ENCODE results near the gene WLS. TPM values are rescaled to one million over a fixed set of nuclear protein-coding genes. Genes with fewer than 3 reads are reported as not detected.

Gene WLS
- total and polyA plus RNA-seq, 10 of the 15 experiments (the other 5 are each of a cell fraction or from before 2014, with no cell fraction given) = 0.04 to 0.36 TPM; not detected in 8

GRCh38 chr1:68142036-68142435 is 90.3 kb downstream of the WLS start (continued):
- no peak for TF ChIP-seq REST (IDR thresholded peaks at IDR 0.05; ENCODE audit: low read depth, low read length)
- no peak for TF ChIP-seq ZBED1 (IDR thresholded peaks at IDR 0.05; ENCODE audit: borderline replicate concordance)
- no peak for TF ChIP-seq JUND (IDR thresholded peaks at IDR 0.05; ENCODE audit: low read depth, low read length)
- no peak for TF ChIP-seq CHD2 (IDR thresholded peaks at IDR 0.05; ENCODE audit: borderline replicate concordance, low read depth, low read length)
- no peak for TF ChIP-seq MYB (IDR thresholded peaks at IDR 0.05; ENCODE audit: borderline replicate concordance, low read depth, low read length)

- Histone ChIP-seq H4K20me1 (ENCODE audit: control insufficient read depth, insufficient read depth) (no peaks in the 10 kb centered on the region), H3K79me2 (ENCODE audit: control insufficient read depth, insufficient read depth, low read length) (no peaks in the 10 kb centered on the region), H3K4me3 (no peak overlapping the region), H3K4me1 (ENCODE audit: control insufficient read depth, insufficient read depth, low read length) (no peaks in the 10 kb centered on the region), H3K27ac (ENCODE audit: control insufficient read depth, insufficient read depth) (no peak overlapping the region), H2AFZ (ENCODE audit: control insufficient read depth, low read depth, low read length) (no peak overlapping the region), H3K9me3 (replicated peaks; ENCODE audit: control insufficient read depth, insufficient read depth, low read length) (no peaks in the 10 kb centered on the region), H3K9ac (ENCODE audit: control insufficient read depth, insufficient read depth, low read length) (no peak overlapping the region), H3K4me2 (ENCODE audit: control insufficient read depth, insufficient read depth) (no peak overlapping the region), H3K36me3 (ENCODE audit: control insufficient read depth in 2 of 2, insufficient read depth in 2 of 2, low read length in 1 of 2) (no peaks in the 10 kb centered on the region), H3K27me3 (replicated peaks in 1 of 2; ENCODE audit: control insufficient read depth in 2 of 2, insufficient read depth in 2 of 2, low read length in 1 of 2) (peaks cover 0 to 2% of the 10 kb centered on the region in 2 experiments; a peak in 2 of 4 replicates)
- ATAC-seq (no peak), FAIRE-seq (no peak), DNase-seq (ENCODE audit: low read depth, low spot score) (no peak)
- in situ Hi-C loops (cut with MboI) (no loop called here), intact Hi-C loops (cut with micrococcal nuclease; ENCODE audit: unreplicated experiment) (no loop called here)
- 54% methylated on average over 15 of the region's 15 CpGs for WGBS (ENCODE audit: insufficient coverage, insufficient replicate concordance, low lambda C conversion rate, missing lambda C conversion rate)
- CTCF ChIA-PET = interaction anchor here (0.8 to 4.5 kb wide), 3 partner anchors 21 to 1859 kb away, joined by 5 to 21 read pairs (median 5); no protein-coding TSS in a partner anchor
- SMC1A ChIA-PET (ENCODE audit: uncharacterized antibody, unreplicated experiment) = interaction anchor here (1.0 kb wide), 1 partner anchor 21 kb away, joined by 3 read pairs; no protein-coding TSS in a partner anchor
- RAD21 ChIA-PET (ENCODE audit: unreplicated experiment) = interaction anchor here (0.6 to 0.7 kb wide), 2 partner anchors 16 to 21 kb away, joined by 3 read pairs; no protein-coding TSS in a partner anchor
- POLR2A ChIA-PET = no interaction called here
- no TSS peak for BruUV-seq (replicated peaks)
- no peak for TF ChIP-seq HDAC6 (IDR thresholded peaks at IDR 0.05; ENCODE audit: unreplicated experiment)
- no peak for TF ChIP-seq ZBED1 (IDR thresholded peaks at IDR 0.05; ENCODE audit: borderline replicate concordance)
- no peak for TF ChIP-seq FOS (IDR thresholded peaks at IDR 0.05; ENCODE audit: borderline replicate concordance, extremely low read depth, insufficient read length)
- TF ChIP-seq SMARCA5 (IDR thresholded peaks at IDR 0.05) = no peak
- no peak for TF ChIP-seq CBFB (IDR thresholded peaks at IDR 0.05; ENCODE audit: low read depth)
- no peak for TF ChIP-seq SP1 (IDR thresholded peaks at IDR 0.05; ENCODE audit: low read depth, low read length)
- TF ChIP-seq FOXK2 (IDR thresholded peaks at IDR 0.05) = no peak
- no peak for TF ChIP-seq PBX3 (IDR thresholded peaks at IDR 0.05; ENCODE audit: insufficient replicate concordance, low read depth, low read length)
- TF ChIP-seq PKNOX1 (IDR thresholded peaks at IDR 0.05) = no peak
- no peak for TF ChIP-seq BCL11A (IDR thresholded peaks at IDR 0.05; ENCODE audit: low read depth, low read length)
- TF ChIP-seq ELK1 (IDR thresholded peaks at IDR 0.05; ENCODE audit: low read depth, low read length) = no peak
These were observed 91.0 kb downstream of the WLS start for GRCh38 chr1:68141071-68142021.

Data from GM12878 (cell line).